K562 (cell line): ENCODE results near the gene TMEM150A. TPM values are rescaled to one million over a fixed set of nuclear protein-coding genes. Genes with fewer than 3 reads are reported as not detected.
A peak's percentile ranks its signal among the peaks of the same experiment; 100 is the strongest.

Experiments
- BCL6 ChIP-seq: fragments of 250-450 bp; sonication (Bioruptor Pico); IDR thresholded peaks from 2 replicates; pipeline ENCODE4 v1.4.0; 2020
- CBX5 ChIP-seq: IDR thresholded peaks from 2 replicates; pipeline ENCODE4 v1.6.1; 2014; ENCODE audit warnings: low read depth, borderline replicate concordance
- HCFC1 ChIP-seq: IDR thresholded peaks from 2 replicates; pipeline ENCODE4 v1.6.1; 2012; ENCODE audit warnings: low read depth, low read length, improper control_type of control experiment
- MCM2 ChIP-seq: fragments of 450-650 bp; IDR thresholded peaks from 2 replicates; pipeline ENCODE4 v1.6.1; 2017; ENCODE audit warnings: low read depth, mild to moderate bottlenecking
- NBN ChIP-seq: fragments of 450-650 bp; IDR thresholded peaks from 2 replicates; pipeline ENCODE4 v1.6.1; 2016; ENCODE audit warnings: low read depth, mild to moderate bottlenecking
- PHTF2 ChIP-seq: fragments of 250-450 bp; sonication (Bioruptor Pico); IDR thresholded peaks from 2 replicates; pipeline ENCODE4 v1.5.0; 2021; ENCODE audit warnings: mild to moderate bottlenecking
- POLR2AphosphoS5 ChIP-seq: IDR thresholded peaks from 2 replicates; pipeline ENCODE4 v1.6.1; 2011; ENCODE audit warnings: mild to moderate bottlenecking, low read depth, low read length, moderate library complexity; ENCODE audit not compliant: control insufficient read depth, insufficient read depth
- POLR2B ChIP-seq: fragments of 450-650 bp; IDR thresholded peaks from 2 replicates; pipeline ENCODE4 v1.6.1; 2018; ENCODE audit warnings: low read depth; ENCODE audit not compliant: partially characterized antibody
- PTRF ChIP-seq: fragments of 450-650 bp; IDR thresholded peaks from 2 replicates; pipeline ENCODE4 v1.6.1; 2016; ENCODE audit warnings: mild to moderate bottlenecking, missing genetic modification characterization, missing compliant biosample characterization
- RBM34 ChIP-seq: fragments of 200-400 bp; formaldehyde crosslinking; IDR thresholded peaks from 2 replicates; pipeline ENCODE4 v1.6.1; 2018; ENCODE audit warnings: low read length, borderline replicate concordance; ENCODE audit not compliant: insufficient read depth
- SNRNP70 ChIP-seq: fragments of 200-400 bp; formaldehyde crosslinking; optimal IDR thresholded peaks from 2 replicates; pipeline ENCODE3; 2017; ENCODE audit warnings: low read depth, low read length
- ZBTB17 ChIP-seq: fragments of 450-650 bp; formaldehyde crosslinking; IDR thresholded peaks from 2 replicates; pipeline ENCODE4 v1.4.0; 2020; ENCODE audit warnings: mild to moderate bottlenecking
- ZNF143 ChIP-seq: sonication (generic); formaldehyde crosslinking; IDR thresholded peaks from 2 replicates; pipeline ENCODE4 v1.9.0; 2022; ENCODE audit warnings: mild to moderate bottlenecking, missing genetic modification reagents
- polyA plus RNA-seq, 8 experiments: library from polyadenylated mRNA; depleted of rRNA in 4 of 8; stranded (reverse) in 5 of 8; unstranded in 3 of 8; fragments of >200 nt; fragmentation: Nextera tagmentation in 2 of 8; fragmentation: Illumina TruSeq in 1 of 8; extraction: Ambion mirVana in 2 of 8; extraction: Trizol in 1 of 8; gene quantifications; 2 replicates each; pipeline versions ENCODE4 v1.2.1 to v1.2.3, GENCODE V29; 2011 to 2014; ENCODE audit warnings: inconsistent platforms in 1 of 8, missing spikeins in 1 of 8
- total RNA-seq, 7 experiments: library from RNA; depleted of rRNA in 6 of 7; stranded (reverse); fragments of >200 nt in 6 of 7; fragmentation: Illumina TruSeq in 2 of 7; extraction: Trizol in 2 of 7; gene quantifications; 2 replicates each; pipeline versions ENCODE4 v1.2.1 to v1.2.3, GENCODE V29; 2011 to 2021; ENCODE audit warnings: low replicate concordance in 1 of 7
- TF ChIP-seq, protein P1 (sequence below): sonication (generic); formaldehyde crosslinking; IDR thresholded peaks from 2 replicates; pipeline ENCODE4 v1.8.1; 2023; ENCODE audit warnings: missing genetic modification reagents, mild to moderate bottlenecking, borderline replicate concordance
- TF ChIP-seq, protein P2 (sequence below): fragments of 250-450 bp; sonication (Bioruptor Pico); IDR thresholded peaks from 2 replicates; pipeline ENCODE4 v1.8.0; 2022; ENCODE audit warnings: moderate library complexity, mild to moderate bottlenecking, inconsistent platforms

The TMEM150A gene
- total and polyA plus RNA-seq, 9 of the 15 experiments (the other 6 are each of a cell fraction or from before 2014, with no cell fraction given): 3.9 to 17.1 (median 8.4) TPM

DNA sequence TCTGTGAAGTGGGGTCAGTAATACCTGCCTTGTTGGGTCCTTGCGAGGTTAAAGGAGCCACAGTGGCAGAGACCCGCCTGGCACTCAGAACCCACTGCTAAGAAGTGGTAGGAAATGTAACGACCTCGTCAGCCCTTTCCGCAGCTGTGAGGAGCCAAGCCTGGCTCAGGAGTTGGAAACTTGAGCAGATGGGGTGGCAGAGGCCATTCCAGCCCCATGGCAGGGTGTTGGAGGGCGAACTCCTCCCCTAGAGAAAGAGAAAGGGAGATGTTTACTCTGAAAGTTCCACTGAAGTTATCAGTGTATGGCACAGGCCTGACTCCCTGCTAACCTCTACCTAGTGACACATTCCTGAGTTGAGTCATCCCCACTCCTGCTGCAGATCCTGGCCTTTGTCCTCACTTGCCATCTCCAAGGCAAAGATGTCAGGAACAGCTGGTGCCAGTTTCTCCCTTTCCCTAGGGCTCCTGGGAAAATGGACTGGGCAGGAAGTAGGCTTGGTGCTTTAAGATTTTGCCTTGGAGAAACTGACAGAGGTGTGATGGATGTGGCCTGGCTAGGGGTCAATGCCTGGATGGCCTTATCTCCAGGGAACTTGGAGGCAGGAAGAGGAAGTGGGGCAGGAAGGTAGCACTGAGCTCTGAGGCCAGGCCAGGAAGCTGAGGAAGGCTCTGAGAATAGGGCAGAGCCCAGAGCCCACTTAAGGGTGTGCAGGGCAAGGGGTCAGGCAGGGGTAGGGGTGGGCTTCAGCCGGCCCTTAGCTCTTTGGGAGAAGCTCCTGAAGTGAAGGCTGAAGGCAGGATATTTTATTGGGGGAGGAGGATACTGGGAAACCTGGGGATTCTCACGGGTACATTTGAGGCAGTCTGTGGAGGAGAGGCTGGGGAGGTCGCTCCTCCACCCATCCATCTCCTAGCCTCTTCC is 17.4 kb downstream of the TMEM150A start (continued):
- TF ChIP-seq, protein P1, sequence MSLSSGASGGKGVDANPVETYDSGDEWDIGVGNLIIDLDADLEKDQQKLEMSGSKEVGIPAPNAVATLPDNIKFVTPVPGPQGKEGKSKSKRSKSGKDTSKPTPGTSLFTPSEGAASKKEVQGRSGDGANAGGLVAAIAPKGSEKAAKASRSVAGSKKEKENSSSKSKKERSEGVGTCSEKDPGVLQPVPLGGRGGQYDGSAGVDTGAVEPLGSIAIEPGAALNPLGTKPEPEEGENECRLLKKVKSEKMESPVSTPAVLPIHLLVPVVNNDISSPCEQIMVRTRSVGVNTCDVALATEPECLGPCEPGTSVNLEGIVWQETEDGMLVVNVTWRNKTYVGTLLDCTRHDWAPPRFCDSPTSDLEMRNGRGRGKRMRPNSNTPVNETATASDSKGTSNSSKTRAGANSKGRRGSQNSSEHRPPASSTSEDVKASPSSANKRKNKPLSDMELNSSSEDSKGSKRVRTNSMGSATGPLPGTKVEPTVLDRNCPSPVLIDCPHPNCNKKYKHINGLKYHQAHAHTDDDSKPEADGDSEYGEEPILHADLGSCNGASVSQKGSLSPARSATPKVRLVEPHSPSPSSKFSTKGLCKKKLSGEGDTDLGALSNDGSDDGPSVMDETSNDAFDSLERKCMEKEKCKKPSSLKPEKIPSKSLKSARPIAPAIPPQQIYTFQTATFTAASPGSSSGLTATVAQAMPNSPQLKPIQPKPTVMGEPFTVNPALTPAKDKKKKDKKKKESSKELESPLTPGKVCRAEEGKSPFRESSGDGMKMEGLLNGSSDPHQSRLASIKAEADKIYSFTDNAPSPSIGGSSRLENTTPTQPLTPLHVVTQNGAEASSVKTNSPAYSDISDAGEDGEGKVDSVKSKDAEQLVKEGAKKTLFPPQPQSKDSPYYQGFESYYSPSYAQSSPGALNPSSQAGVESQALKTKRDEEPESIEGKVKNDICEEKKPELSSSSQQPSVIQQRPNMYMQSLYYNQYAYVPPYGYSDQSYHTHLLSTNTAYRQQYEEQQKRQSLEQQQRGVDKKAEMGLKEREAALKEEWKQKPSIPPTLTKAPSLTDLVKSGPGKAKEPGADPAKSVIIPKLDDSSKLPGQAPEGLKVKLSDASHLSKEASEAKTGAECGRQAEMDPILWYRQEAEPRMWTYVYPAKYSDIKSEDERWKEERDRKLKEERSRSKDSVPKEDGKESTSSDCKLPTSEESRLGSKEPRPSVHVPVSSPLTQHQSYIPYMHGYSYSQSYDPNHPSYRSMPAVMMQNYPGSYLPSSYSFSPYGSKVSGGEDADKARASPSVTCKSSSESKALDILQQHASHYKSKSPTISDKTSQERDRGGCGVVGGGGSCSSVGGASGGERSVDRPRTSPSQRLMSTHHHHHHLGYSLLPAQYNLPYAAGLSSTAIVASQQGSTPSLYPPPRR (CRISPR knock-in tag): no peak
- TF ChIP-seq ZNF143: no peak
- no peak for TF ChIP-seq MCM2
- peak; percentile 34; the same call in 1 of the 2 replicates for TF ChIP-seq POLR2AphosphoS5
- no peak for TF ChIP-seq PHTF2
- TF ChIP-seq RBM34: no peak
- no peak for TF ChIP-seq PTRF
- TF ChIP-seq CBX5: no peak
- TF ChIP-seq POLR2B: no peak
- no peak for TF ChIP-seq HCFC1
- TF ChIP-seq, protein P2, sequence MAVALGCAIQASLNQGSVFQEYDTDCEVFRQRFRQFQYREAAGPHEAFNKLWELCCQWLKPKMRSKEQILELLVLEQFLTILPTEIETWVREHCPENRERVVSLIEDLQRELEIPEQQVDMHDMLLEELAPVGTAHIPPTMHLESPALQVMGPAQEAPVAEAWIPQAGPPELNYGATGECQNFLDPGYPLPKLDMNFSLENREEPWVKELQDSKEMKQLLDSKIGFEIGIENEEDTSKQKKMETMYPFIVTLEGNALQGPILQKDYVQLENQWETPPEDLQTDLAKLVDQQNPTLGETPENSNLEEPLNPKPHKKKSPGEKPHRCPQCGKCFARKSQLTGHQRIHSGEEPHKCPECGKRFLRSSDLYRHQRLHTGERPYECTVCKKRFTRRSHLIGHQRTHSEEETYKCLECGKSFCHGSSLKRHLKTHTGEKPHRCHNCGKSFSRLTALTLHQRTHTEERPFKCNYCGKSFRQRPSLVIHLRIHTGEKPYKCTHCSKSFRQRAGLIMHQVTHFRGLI (CRISPR knock-in tag): no peak
- TF ChIP-seq NBN: no peak; the same call in 1 of the 2 replicates
- TF ChIP-seq ZBTB17 (CRISPR knock-in tag): peak; percentile 47; the same call in 1 of the 2 replicates
- TF ChIP-seq BCL6 (CRISPR knock-in tag): no peak
- TF ChIP-seq SNRNP70: no peak
